Rectal smooth muscle tissue (tissue), 1 donor: ENCODE results near the gene SH3RF3.

Experiments
- H3K27ac ChIP-seq: one replicate; pipeline ENCODE4 v1.7.0; 2013; ENCODE audit warnings: low read depth, low read length, inconsistent platforms
- H3K27me3 ChIP-seq: one replicate; pipeline ENCODE4 v1.7.0; 2013; ENCODE audit warnings: low read length; ENCODE audit not compliant: control insufficient read depth, insufficient read depth
- H3K36me3 ChIP-seq: one replicate; pipeline ENCODE4 v1.7.0; 2013; ENCODE audit warnings: low read length; ENCODE audit not compliant: control insufficient read depth, insufficient read depth
- H3K4me1 ChIP-seq: one replicate; pipeline ENCODE4 v1.7.0; 2013; ENCODE audit warnings: low read length; ENCODE audit not compliant: control insufficient read depth, insufficient read depth
- H3K4me3 ChIP-seq: one replicate; pipeline ENCODE4 v1.7.0; 2013; ENCODE audit warnings: low read length
- H3K9ac ChIP-seq: one replicate; pipeline ENCODE4 v1.7.0; 2013; ENCODE audit warnings: low read length

SH3RF3 gene

DNA sequence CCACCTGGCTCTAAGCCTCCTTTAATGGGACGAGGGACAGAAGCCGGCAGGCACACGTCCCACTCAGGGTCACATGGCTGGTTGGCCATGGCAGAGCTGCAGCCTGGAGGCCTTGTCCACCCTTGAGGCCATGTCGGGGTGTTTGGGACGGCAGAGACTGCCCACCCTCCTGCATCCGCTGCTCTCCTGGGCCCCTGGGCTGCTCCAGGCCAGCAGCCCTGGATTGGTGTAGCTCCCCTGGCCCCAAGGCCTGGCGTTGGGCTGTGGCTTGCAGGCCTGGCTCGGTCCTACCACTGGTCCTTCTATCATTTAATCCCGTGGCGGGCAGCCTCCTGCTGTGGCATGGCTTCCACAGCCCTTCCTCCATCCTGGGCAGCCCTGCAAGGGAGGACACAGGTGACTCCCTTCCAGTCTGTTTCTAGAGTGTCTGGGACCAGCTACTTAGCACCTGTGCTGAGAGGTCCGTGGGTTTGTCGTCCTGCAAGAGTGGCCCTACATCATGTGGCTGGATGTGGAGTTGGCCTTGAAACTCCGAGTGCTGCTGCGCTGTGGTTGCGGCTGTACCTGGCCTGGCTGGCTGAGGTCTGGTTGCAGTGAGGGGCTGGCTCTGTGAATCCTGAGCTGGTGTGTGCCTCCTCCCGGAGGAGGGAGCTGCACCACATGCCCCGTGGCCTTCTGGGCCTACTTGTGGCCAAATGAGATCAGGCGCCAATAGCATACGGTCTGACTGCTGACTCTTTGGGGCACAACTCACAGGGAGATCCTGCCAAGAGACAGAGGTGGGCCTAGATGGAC, 67.3 kb downstream of the SH3RF3 start:
- Histone ChIP-seq H3K9ac (no peak overlapping the region), H3K36me3 (no peaks in the 10 kb centered on the region), H3K27me3 (no peaks in the 10 kb centered on the region), H3K27ac (no peak overlapping the region), H3K4me1 (no peaks in the 10 kb centered on the region), H3K4me3 (no peak overlapping the region)

DNA sequence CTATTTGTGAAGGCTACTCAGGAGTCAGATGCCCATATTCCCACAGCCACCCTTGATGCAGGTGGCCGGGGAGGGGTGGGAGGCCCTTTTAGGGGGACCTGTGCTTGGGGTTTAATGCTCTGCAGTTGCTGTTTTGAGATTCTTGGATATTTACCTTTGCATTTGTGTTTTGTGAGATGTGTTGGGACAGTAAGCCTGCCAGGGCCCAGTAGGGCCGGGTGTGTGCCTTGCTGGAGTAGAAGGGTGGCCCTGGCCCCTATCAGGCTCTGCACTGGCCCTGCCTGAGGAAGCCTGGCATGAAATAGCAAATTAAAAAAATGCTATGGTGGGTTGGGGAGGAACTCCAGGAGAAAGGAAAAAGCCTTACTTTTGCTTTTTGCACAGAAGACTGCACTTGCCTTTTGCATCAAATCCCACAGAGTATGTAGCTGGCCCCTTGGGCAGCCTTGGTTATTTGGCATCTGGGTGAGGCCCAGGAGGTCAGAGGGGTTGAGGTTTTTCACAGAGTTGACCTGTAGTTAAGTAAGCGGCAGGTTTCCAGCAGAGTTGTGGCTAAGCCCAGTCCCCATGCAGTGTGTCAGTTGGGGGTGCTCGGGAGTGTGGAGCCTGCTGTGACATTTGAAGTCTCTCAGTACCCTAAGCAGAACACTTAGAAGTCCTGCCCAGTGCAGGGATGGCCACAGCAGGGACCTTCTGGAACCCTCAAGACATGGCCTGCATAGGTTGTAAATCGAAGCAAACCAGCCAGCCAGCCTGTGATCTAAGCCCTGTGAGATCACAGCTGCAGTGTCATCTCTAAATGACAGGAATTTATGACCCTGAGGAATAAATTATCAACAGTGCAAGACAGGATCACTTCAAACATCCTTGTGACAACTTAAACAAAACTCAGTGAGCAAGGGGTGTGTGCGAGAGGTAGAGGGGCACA, 68.8 kb downstream of the SH3RF3 start:
- H3K36me3 ChIP-seq = no peaks in the 10 kb centered on the region
- H3K4me1 ChIP-seq = no peaks in the 10 kb centered on the region
- H3K4me3 ChIP-seq = no peak overlapping the region
- no peaks in the 10 kb centered on the region for H3K27me3 ChIP-seq
- H3K9ac ChIP-seq = no peak overlapping the region
- H3K27ac ChIP-seq = no peak overlapping the region

DNA sequence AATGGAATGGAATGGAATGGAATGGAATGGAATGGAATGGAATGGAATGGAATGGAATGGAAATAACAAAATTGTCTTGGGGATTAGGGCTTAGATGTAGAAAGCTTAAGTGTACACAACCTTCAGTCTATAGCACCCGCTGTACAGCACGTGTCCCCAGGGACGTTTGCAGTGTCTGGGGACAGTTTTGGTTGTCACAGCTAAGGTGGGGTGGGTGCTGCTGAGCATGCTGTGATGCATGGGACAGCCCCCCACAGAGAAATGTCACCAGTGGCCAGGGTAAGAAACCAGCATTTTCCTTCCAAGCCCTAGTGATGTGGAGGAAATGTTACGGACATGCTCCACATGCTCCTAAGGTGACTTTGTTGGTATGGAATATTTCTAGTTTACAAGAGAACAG, 70.8 kb downstream of the SH3RF3 start:
- H3K36me3 ChIP-seq = no peaks in the 10 kb centered on the region
- H3K4me3 ChIP-seq = no peak overlapping the region
- no peak overlapping the region for H3K27ac ChIP-seq
- H3K4me1 ChIP-seq = no peaks in the 10 kb centered on the region
- no peaks in the 10 kb centered on the region for H3K27me3 ChIP-seq
- no peak overlapping the region for H3K9ac ChIP-seq

DNA sequence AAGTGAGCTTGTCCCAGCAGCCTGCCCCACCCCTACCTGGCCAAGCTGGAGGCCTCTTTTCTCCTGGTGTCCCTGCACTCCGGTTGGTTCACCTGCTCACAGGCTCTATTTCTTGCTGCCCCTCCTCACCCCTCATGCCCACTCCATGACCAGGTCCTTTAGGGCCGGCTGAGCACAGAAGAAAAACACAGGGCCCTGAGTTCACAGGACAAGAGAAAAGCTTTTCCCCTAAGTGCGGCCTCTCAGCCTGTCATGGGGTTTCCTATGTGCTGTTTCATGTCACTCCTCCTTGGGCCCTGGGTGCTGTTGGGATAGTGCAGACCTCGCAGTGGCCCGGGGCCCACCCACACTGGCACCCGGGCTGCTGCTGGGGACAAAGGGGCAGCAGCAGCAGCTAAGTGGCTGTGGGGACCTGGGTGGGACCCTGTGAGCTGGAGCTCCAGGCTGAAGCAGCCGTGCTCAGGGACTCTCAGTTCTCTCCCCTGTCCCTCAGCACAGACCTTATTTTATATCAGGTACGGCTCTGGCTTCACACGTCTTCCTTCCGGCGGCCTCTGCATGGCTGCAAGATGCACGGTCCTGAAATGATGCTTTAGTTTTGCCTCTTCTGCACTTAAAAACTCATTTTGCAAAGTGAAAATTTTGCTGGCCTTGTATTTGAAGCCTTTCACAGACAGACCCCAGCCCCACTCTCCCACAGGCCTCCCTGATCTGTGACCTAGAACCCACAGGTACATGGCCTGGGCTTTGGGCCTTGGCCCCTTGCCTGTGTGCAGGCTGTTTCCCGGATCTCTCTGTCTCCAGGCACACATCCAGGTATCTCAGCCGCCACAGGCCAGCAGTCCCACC, 71.8 kb downstream of the SH3RF3 start:
- H3K36me3 ChIP-seq = no peaks in the 10 kb centered on the region
- H3K27ac ChIP-seq = no peak overlapping the region
- H3K4me3 ChIP-seq = no peak overlapping the region
- no peaks in the 10 kb centered on the region for H3K27me3 ChIP-seq
- H3K4me1 ChIP-seq = no peaks in the 10 kb centered on the region
- H3K9ac ChIP-seq = no peak overlapping the region

DNA sequence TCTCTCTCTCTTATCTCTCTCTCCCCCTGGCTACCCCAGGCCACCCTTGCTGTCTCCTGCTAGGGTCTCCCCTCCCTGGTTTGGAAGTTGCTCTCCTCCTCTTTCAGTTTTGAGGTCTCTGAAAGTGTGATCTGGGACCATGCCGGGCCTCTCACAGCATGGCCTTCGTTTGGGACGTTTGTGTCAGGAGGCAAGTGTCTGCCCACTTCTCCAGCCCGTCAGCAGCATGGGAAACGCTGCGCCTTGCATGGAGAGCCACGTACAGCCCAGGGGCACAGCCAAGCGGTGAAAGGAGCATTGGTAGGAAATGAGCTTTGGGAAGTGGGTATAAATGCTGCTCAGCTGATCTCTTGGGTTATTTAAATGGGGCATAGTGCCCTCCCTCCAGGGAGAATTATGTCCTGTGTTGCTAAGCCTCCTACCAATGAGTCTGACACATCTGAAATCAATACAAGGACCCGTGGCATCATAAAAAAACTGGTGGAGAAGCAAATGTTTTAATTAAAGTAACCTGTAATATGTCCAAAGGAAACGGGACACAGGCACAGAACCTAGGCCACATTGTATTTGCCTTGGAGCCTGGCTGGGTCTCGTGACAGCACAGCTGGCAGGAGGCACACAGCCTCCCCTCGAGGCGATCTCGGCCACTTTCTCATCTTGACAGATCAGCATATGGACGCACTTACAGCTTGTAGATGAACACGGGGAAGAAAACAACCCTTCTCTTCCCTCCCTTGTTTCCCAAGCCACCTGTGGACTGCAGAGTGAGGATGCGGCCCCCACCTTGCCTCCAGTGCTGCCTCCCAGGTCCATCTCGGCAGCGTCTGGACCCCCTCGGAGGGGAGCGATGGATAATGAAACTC, 72.7 kb downstream of the SH3RF3 start:
- Histone ChIP-seq H3K27ac (no peak overlapping the region), H3K27me3 (no peaks in the 10 kb centered on the region), H3K4me1 (no peaks in the 10 kb centered on the region), H3K9ac (no peak overlapping the region), H3K36me3 (no peaks in the 10 kb centered on the region), H3K4me3 (no peak overlapping the region)

DNA sequence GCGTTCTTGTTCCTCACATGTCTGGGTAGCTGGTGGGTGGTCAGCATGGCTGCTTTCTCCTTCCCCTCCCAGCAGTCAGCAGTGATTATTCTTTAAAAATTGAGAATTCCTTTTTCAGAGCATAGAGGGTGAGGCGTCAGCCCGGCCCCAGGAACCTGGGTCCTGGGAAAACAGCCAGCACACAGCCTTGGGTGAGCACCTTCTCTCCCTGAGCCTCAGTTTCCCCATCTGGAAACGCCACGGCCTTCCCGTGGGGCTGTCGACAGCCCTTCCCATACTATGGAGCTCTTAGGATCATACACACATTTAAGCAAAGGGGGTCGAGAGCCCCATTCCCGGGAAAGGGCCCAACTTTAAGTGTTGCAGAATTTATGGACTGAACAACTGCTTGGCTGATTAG, 73.5 kb downstream of the SH3RF3 start:
- Histone ChIP-seq H3K36me3 (no peaks in the 10 kb centered on the region), H3K9ac (no peak overlapping the region), H3K4me3 (no peak overlapping the region), H3K27ac (no peak overlapping the region), H3K27me3 (no peaks in the 10 kb centered on the region), H3K4me1 (no peaks in the 10 kb centered on the region)

DNA sequence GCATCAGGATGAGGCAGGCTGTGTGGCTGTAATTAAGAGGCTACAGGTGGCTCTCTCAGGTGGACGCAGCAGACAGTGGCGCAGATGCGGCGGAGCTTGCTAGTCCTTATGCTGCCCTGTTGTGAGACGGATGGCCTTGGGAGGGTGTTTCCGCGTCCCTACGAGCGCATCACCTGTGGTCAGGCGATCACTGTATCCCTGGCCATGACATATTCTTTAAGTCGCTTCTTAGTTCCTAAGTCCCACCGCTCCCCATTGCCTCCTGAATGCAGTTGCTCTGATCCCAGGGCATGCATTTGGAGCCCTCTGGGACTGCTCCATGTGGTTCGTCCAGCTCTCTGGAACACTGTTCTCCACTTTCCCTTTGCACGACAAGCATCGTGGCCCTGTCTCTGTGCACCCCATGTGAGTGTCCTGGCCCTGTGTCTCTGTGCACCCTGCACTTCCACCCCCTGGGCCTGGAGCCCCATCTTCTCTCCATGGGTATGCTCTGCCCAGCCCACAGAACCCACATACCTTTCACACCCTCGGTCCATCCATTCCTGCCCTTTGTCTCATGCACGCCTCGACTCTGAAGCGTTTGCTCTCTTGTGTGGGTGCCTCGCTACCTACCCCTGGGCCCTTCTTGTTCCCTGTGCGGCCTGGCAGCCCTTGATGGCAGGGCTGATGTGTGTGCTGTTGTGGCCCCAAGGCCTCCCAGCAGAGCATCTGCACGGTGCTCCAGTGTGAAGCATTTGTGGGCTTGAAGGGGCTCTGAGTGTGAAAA, 74.4 kb downstream of the SH3RF3 start:
- Histone ChIP-seq H3K9ac (no peak overlapping the region), H3K27me3 (no peaks in the 10 kb centered on the region), H3K4me3 (no peak overlapping the region), H3K4me1 (no peaks in the 10 kb centered on the region), H3K27ac (no peak overlapping the region), H3K36me3 (no peaks in the 10 kb centered on the region)

DNA sequence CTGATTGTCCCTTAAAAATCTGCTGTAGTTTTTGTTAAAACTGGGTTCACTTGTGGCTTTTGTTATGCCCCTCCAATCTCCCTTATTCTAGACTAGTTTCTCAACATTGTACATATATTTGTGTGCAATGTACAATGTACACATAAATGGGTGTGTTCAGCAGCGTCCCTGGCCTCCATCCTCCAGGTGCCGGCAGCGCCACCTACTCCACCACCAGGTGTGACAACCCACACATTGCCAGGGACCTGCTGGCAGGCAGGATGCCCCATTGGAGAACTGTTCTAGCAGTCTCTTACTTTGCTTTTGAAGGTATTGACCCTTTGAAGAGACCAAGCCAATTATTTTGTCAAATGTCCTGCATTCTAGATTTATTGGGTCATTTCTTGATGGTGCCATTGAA, 75.4 kb downstream of the SH3RF3 start:
- H3K4me1 ChIP-seq = peaks cover 3% of the 10 kb centered on the region
- no peaks in the 10 kb centered on the region for H3K36me3 ChIP-seq
- H3K27ac ChIP-seq = no peak overlapping the region
- no peak overlapping the region for H3K9ac ChIP-seq
- no peaks in the 10 kb centered on the region for H3K27me3 ChIP-seq
- no peak overlapping the region for H3K4me3 ChIP-seq

DNA sequence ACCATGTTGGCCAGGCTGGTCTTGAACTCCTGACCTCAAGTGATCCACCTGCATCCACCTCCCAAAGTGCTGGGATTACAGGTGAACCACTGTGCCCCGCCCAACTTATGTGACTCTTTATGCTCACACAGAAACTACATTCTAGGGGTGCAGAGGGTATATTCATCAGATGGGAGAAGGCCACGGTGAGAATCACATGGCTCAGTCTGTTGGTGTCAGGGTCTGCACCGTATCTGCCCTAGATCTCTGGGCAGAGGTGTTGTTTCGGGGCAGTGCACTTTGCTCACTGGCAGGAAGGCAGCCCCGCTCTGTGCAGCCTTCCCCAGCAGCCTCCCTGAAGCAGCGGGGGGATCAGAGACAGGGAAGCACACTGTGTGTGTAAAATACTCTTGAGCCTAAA, 76.4 kb downstream of the SH3RF3 start:
- no peak overlapping the region for H3K27ac ChIP-seq
- H3K9ac ChIP-seq = no peak overlapping the region
- no peak overlapping the region for H3K4me3 ChIP-seq
- H3K4me1 ChIP-seq = peaks cover 11% of the 10 kb centered on the region
- no peaks in the 10 kb centered on the region for H3K36me3 ChIP-seq
- no peaks in the 10 kb centered on the region for H3K27me3 ChIP-seq

DNA sequence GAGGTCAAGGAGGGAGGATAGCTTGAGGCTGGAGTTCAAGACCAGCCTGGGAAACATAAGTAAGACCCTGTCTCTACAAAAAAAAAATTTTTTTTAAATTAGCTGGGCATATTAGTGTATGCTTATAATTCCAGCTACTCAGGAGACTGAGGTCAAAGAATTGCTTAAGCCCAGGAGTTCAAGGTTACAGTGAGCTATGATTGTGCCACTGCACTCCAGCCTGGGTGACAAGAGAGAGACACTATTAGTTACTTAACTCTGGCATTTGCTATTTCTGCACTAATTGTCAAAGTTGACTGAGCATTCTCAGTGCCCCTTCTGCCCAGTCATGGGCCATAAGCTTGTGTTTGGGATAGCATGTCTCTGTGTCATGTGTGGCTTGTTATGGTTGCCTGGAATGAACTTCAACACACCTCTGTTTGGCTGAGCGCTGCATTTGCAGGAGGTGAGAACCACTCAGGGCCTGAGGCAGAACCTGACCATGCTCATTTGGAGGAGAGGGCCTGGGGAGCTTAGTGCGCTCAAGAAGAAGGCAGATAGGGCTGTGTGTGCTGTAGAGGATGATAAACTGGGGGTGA, 77.7 kb downstream of the SH3RF3 start:
- Histone ChIP-seq H3K36me3 (no peaks in the 10 kb centered on the region), H3K4me1 (peaks cover 12% of the 10 kb centered on the region)

DNA sequence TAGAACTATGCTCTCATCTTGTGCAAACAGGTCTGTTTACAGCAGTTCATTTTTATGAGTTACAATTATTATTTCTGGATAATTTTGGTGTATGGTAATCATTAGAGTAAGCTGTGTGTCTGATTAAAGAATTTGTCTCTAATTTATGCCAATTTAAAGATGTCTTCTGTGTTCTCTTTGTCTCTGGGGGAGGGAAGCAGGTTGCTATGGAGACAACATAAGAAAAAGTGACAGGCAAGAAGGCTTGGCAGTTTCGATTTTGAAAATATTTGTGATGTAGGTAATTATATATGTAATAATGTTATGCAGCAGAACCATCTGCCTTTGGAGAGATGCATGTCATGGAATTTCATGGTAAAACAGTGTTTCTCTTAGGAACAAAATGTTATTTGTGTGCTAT, 78.2 kb downstream of the SH3RF3 start:
- H3K4me3 ChIP-seq = no peak overlapping the region
- H3K27ac ChIP-seq = no peak overlapping the region
- H3K36me3 ChIP-seq = no peaks in the 10 kb centered on the region
- H3K9ac ChIP-seq = no peak overlapping the region
- peaks cover 12% of the 10 kb centered on the region for H3K4me1 ChIP-seq
- H3K27me3 ChIP-seq = no peaks in the 10 kb centered on the region

More for the DNA sequence above, 77.7 kb downstream of the SH3RF3 start:
- no peak overlapping the region for H3K27ac ChIP-seq
- no peaks in the 10 kb centered on the region for H3K27me3 ChIP-seq
- no peak overlapping the region for H3K9ac ChIP-seq
- H3K4me3 ChIP-seq = no peak overlapping the region
